Common myeloid progenitor, CD34-positive (primary cell): Measurements from ENCODE around the gene KRT40.

Source experiments
- CTCF ChIA-PET: fragments of 350-600 bp; sonication (Branson Sonifier 250); formaldehyde crosslinking; loops from one replicate; lab custom pipeline; 2021; ENCODE audit warnings: antibody characterized with exemption; lab: Charles Lee
- POLR2A ChIA-PET: fragments of 350-600 bp; sonication (Branson Sonifier 250); formaldehyde crosslinking; loops from one replicate; lab custom pipeline; 2021; ENCODE audit warnings: antibody characterized with exemption; lab: Charles Lee
- DNase-seq, 3 donors: peaks; one replicate each; pipeline versions ENCODE4 v3.0.0 to v3.0.0-alpha.2; 2013
- H3K27ac ChIP-seq, 2 experiments: 1 replicate in 1 of 2; 2 replicates in 1 of 2; pipeline ENCODE4 v1.7.0; 2013; ENCODE audit warnings: inconsistent platforms in 2 of 2, low read length in 2 of 2, mild to moderate bottlenecking in 2 of 2, low read depth in 1 of 2, moderate library complexity in 1 of 2; ENCODE audit not compliant: severe bottlenecking in 2 of 2, insufficient read depth in 1 of 2, poor library complexity in 1 of 2
- H3K27me3 ChIP-seq, 5 experiments: replicated peaks in 2 of 5; 1 replicate in 3 of 5; 2 replicates in 2 of 5; pipeline versions ENCODE4 v1.6.1 to v1.7.0; 2013; ENCODE audit warnings: low read length in 4 of 5, mild to moderate bottlenecking in 2 of 5, moderate library complexity in 2 of 5, inconsistent platforms in 1 of 5; ENCODE audit not compliant: insufficient read depth in 5 of 5, control insufficient read depth in 4 of 5
- H3K36me3 ChIP-seq, 4 experiments: 1 replicate in 2 of 4; 2 replicates in 2 of 4; pipeline versions ENCODE4 v1.6.1 to v1.7.0; 2013; ENCODE audit warnings: low read length in 3 of 4, control low read depth in 1 of 4, mild to moderate bottlenecking in 1 of 4; ENCODE audit not compliant: control insufficient read depth in 4 of 4, insufficient read depth in 4 of 4
- H3K4me1 ChIP-seq, 4 experiments: 1 replicate in 3 of 4; 2 replicates in 1 of 4; pipeline versions ENCODE4 v1.6.1 to v1.7.1; 2013; ENCODE audit warnings: low read length in 3 of 4, mild to moderate bottlenecking in 3 of 4, control low read depth in 1 of 4, inconsistent platforms in 1 of 4, moderate library complexity in 1 of 4; ENCODE audit not compliant: control insufficient read depth in 4 of 4, insufficient read depth in 4 of 4; ENCODE audit errors: control extremely low read depth in 1 of 4
- H3K4me3 ChIP-seq, 7 experiments: 1 replicate in 4 of 7; 2 replicates in 3 of 7; pipeline versions ENCODE4 v1.5.1 to v1.7.0; 2013; ENCODE audit warnings: mild to moderate bottlenecking in 7 of 7, low read length in 6 of 7, moderate library complexity in 6 of 7, inconsistent platforms in 2 of 7, low read depth in 2 of 7, control low read depth in 1 of 7; ENCODE audit not compliant: insufficient read depth in 4 of 7, control insufficient read depth in 1 of 7; ENCODE audit errors: extremely low read depth in 1 of 7
- H3K9me3 ChIP-seq, 5 experiments: 1 replicate in 4 of 5; 2 replicates in 1 of 5; pipeline versions ENCODE4 v1.6.1 to v1.7.1; 2013; ENCODE audit warnings: low read length in 4 of 5, mild to moderate bottlenecking in 2 of 5, inconsistent platforms in 1 of 5, low read depth in 1 of 5, moderate library complexity in 1 of 5; ENCODE audit not compliant: control insufficient read depth in 4 of 5, insufficient read depth in 2 of 5; ENCODE audit errors: control extremely low read depth in 1 of 5
- WGBS: methylation state at CpG from one replicate; pipeline ENCODE4 v1.1.5; 2013; ENCODE audit not compliant: insufficient coverage; 5-methylcytosine and 5-hydroxymethylcytosine counted together

Gene KRT40

GRCh38 chr17:40967582-40967981, 16.5 kb downstream of the KRT40 start:
- H3K27me3 ChIP-seq = peaks cover 0 to 4% (median 3%) of the 10 kb centered on the region in 5 experiments
- H3K9me3 ChIP-seq = no peaks in the 10 kb centered on the region
- no peaks in the 10 kb centered on the region for H3K4me1 ChIP-seq
- no peak for DNase-seq
- no peak overlapping the region for H3K27ac ChIP-seq
- POLR2A ChIA-PET = no interaction called here
- H3K4me3 ChIP-seq = no peak overlapping the region
- no peaks in the 10 kb centered on the region for H3K36me3 ChIP-seq
- CTCF ChIA-PET = no interaction called here
- WGBS = no CpG with 5 or more reads among the region's 1 CpG

GRCh38 chr17:40966848-40967247, 17.3 kb downstream of the KRT40 start, which contains the start of gene KRT39:
TSS of gene KRT39 (minus strand) at chr17:40966948. CDS start at chr17:40966856, 92 bp downstream.
- Histone ChIP-seq H3K9me3 (no peaks in the 10 kb centered on the region), H3K27ac (no peak within 1 kb of the TSS), H3K4me1 (peaks cover 0 to 1% (median 0%) of the 10 kb centered on the region in 4 experiments), H3K4me3 (no peak within 1 kb of the TSS), H3K27me3 (peaks cover 0 to 3% (median 2%) of the 10 kb centered on the region in 5 experiments), H3K36me3 (no peaks in the 10 kb centered on the region)
- POLR2A ChIA-PET = no interaction called here
- DNase-seq = no peak
- CTCF ChIA-PET = interaction anchor here (0.7 kb wide), 1 partner anchor 11 kb away, joined by 3 read pairs; no protein-coding TSS in a partner anchor
- WGBS = no CpG with 5 or more reads among the region's 1 CpG

GRCh38 chr17:40963838-40964237, 20.3 kb downstream of the KRT40 start:
- CTCF ChIA-PET = no interaction called here
- H3K27ac ChIP-seq = no peak overlapping the region

GRCh38 chr17:40962059-40962561, 22.0 kb downstream of the KRT40 start:
- WGBS = 77% methylated on average over 4 of the region's 4 CpGs
- ChIA-PET CTCF (interaction anchor here (0.9 to 1.1 kb wide), 2 partner anchors 30 to 33 kb away, joined by 3 to 4 read pairs; no protein-coding TSS in a partner anchor), POLR2A (no interaction called here)
- Histone ChIP-seq H3K36me3 (no peaks in the 10 kb centered on the region), H3K9me3 (no peaks in the 10 kb centered on the region), H3K4me3 (no peak overlapping the region), H3K27me3 (peaks cover 0 to 3% (median 0%) of the 10 kb centered on the region in 5 experiments), H3K4me1 (peaks cover 0 to 1% (median 0%) of the 10 kb centered on the region in 4 experiments), H3K27ac (no peak overlapping the region)
- DNase-seq = no peak

More at GRCh38 chr17:40963838-40964237, 20.3 kb downstream of the KRT40 start:
- WGBS = no CpG with 5 or more reads among the region's 1 CpG
- Histone ChIP-seq H3K9me3 (no peaks in the 10 kb centered on the region), H3K4me3 (no peak overlapping the region), H3K27me3 (peaks cover 0 to 3% (median 0%) of the 10 kb centered on the region in 5 experiments), H3K36me3 (no peaks in the 10 kb centered on the region), H3K4me1 (peaks cover 0 to 1% (median 0%) of the 10 kb centered on the region in 4 experiments)
- DNase-seq = peak; percentile 18 to 36 (median 28)
- POLR2A ChIA-PET = no interaction called here

GRCh38 chr17:40961591-40961990, 22.5 kb downstream of the KRT40 start:
- no peak overlapping the region for H3K27ac ChIP-seq
- peaks cover 0 to 3% (median 0%) of the 10 kb centered on the region in 5 experiments for H3K27me3 ChIP-seq
- DNase-seq = no peak
- no peaks in the 10 kb centered on the region for H3K9me3 ChIP-seq
- ChIA-PET POLR2A (no interaction called here), CTCF (interaction anchor here (0.9 to 1.1 kb wide), 2 partner anchors 30 to 32 kb away, joined by 3 to 4 read pairs; no protein-coding TSS in a partner anchor)
- H3K36me3 ChIP-seq = no peaks in the 10 kb centered on the region
- no peak overlapping the region for H3K4me3 ChIP-seq
- peaks cover 0 to 1% (median 0%) of the 10 kb centered on the region in 4 experiments for H3K4me1 ChIP-seq
- WGBS = no CpG with 5 or more reads among the region's 1 CpG

GRCh38 chr17:40960144-40960543, 24.0 kb downstream of the KRT40 start:
- POLR2A ChIA-PET = no interaction called here
- WGBS = 97% methylated on average over 9 of the region's 10 CpGs
- no peak for DNase-seq
- no peak overlapping the region for H3K27ac ChIP-seq
- H3K4me3 ChIP-seq = no peak overlapping the region
- H3K9me3 ChIP-seq = no peaks in the 10 kb centered on the region
- CTCF ChIA-PET = no interaction called here
- H3K4me1 ChIP-seq = peaks cover 0 to 1% (median 0%) of the 10 kb centered on the region in 4 experiments
- peaks cover 0 to 2% (median 0%) of the 10 kb centered on the region in 5 experiments for H3K27me3 ChIP-seq
- H3K36me3 ChIP-seq = no peaks in the 10 kb centered on the region
